NT2/D1 (cell line): ENCODE measurements around the gene NHSL1.

ENCODE experiments used
- YY1 ChIP-seq: IDR thresholded peaks from 2 replicates; pipeline ENCODE4 v1.6.1; 2011; ENCODE audit not compliant: insufficient read length, insufficient read depth
- ZNF274 ChIP-seq: IDR thresholded peaks from 2 replicates; pipeline ENCODE4 v1.6.1; 2011; ENCODE audit warnings: mild to moderate bottlenecking, low read depth, low read length

- TF ChIP-seq ZNF274 = no peak
- TF ChIP-seq YY1 = no peak
Observed at GRCh38 chr6:138465007-138465645, 34.2 kb downstream of the NHSL1 start.
